GM21423 (cell line): Measurements from ENCODE around the gene PACSIN1.
"Not testable (repeated sequence)": the region's sequence is repeated elsewhere in the genome, so short reads cannot be mapped to it uniquely, and the experiment has no call there.

ENCODE experiments used
- ATAC-seq: cut with Tn5 transposase; IDR thresholded peaks from one replicate; pipeline ENCODE4 v1.9.1; 2021; ENCODE audit warnings: mild to moderate bottlenecking, moderate library complexity; ENCODE audit not compliant: unreplicated experiment

PACSIN1 gene

GRCh38 chr6:34484899-34485298 is 19.0 kb downstream of the PACSIN1 start:
- no peak for ATAC-seq

GRCh38 chr6:34485321-34486060 is 19.6 kb downstream of the PACSIN1 start:
- no peak for ATAC-seq

- no peak for ATAC-seq
Measured at GRCh38 chr6:34486106-34486740, 20.3 kb downstream of the PACSIN1 start.

GRCh38 chr6:34486886-34487285 is 21.0 kb downstream of the PACSIN1 start:
- ATAC-seq = not testable (repeated sequence)

GRCh38 chr6:34487536-34487935 is 21.7 kb downstream of the PACSIN1 start:
- no peak for ATAC-seq

GRCh38 chr6:34489207-34489805 is 23.4 kb downstream of the PACSIN1 start:
- ATAC-seq = no peak

- no peak for ATAC-seq
Measured at GRCh38 chr6:34490390-34491090, 24.7 kb downstream of the PACSIN1 start.

GRCh38 chr6:34491091-34491430 is 25.2 kb downstream of the PACSIN1 start:
- ATAC-seq = no peak

GRCh38 chr6:34493344-34493743 is 27.5 kb downstream of the PACSIN1 start:
- ATAC-seq = no peak

GRCh38 chr6:34494973-34495372 is 29.1 kb downstream of the PACSIN1 start:
- no peak for ATAC-seq

GRCh38 chr6:34496103-34496685 is 30.3 kb downstream of the PACSIN1 start:
- no peak for ATAC-seq

GRCh38 chr6:34497411-34497810 is 31.5 kb downstream of the PACSIN1 start:
- ATAC-seq = no peak

GRCh38 chr6:34506718-34507117 is 40.8 kb downstream of the PACSIN1 start:
- no peak for ATAC-seq

- ATAC-seq = no peak
Measured at GRCh38 chr6:34508425-34508824, 42.5 kb downstream of the PACSIN1 start.

- ATAC-seq = no peak
Measured at GRCh38 chr6:34509782-34510181, 43.9 kb downstream of the PACSIN1 start.

- ATAC-seq = no peak
Measured at GRCh38 chr6:34510299-34510698, 44.4 kb downstream of the PACSIN1 start.

- no peak for ATAC-seq
Measured at GRCh38 chr6:34511214-34511914, 45.5 kb downstream of the PACSIN1 start.

- ATAC-seq = no peak
Measured at GRCh38 chr6:34511915-34512737, 46.2 kb downstream of the PACSIN1 start.

- ATAC-seq = no peak
Measured at GRCh38 chr6:34512738-34513115, 46.9 kb downstream of the PACSIN1 start.

GRCh38 chr6:34513646-34514045 is 47.8 kb downstream of the PACSIN1 start:
- ATAC-seq = no peak
